ENCODE data around the gene IMPDH2.
A peak's percentile ranks its signal among the peaks of the same experiment; 100 is the strongest.

Gene IMPDH2

GRCh38 chr3:49028673-49029562 is at the start of gene IMPDH2:
IMPDH2 (minus strand) TSS chr3:49029398; CDS start chr3:49029350, 48 bp downstream.
- TF ChIP-seq CTCF (IDR thresholded peaks at IDR 0.05; ENCODE audit: low read depth, low read length), result no peak

GRCh38 chr3:49076646-49077045 is 47.4 kb upstream of the IMPDH2 start:
- no peak for TF ChIP-seq CTCF (IDR thresholded peaks at IDR 0.05; ENCODE audit: low read depth, low read length)
- no peak overlapping the region for H3K4me3 ChIP-seq (ENCODE audit: low read depth, low read length)

More at GRCh38 chr3:49028673-49029562, at the start of gene IMPDH2:
- peak within 1 kb of the TSS; percentile 86 for H3K4me3 ChIP-seq (ENCODE audit: low read depth, low read length)

GRCh38 chr3:49076116-49076515 is 46.9 kb upstream of the IMPDH2 start:
- no peak for TF ChIP-seq CTCF (IDR thresholded peaks at IDR 0.05; ENCODE audit: low read depth, low read length)
- no peak overlapping the region for H3K4me3 ChIP-seq (ENCODE audit: low read depth, low read length)

GRCh38 chr3:49058011-49058410 is 28.8 kb upstream of the IMPDH2 start:
- TF ChIP-seq CTCF (IDR thresholded peaks at IDR 0.05; ENCODE audit: low read depth, low read length), result no peak
- no peak overlapping the region for H3K4me3 ChIP-seq (ENCODE audit: low read depth, low read length)

- no peak for TF ChIP-seq CTCF (IDR thresholded peaks at IDR 0.05; ENCODE audit: low read depth, low read length)
- no peak overlapping the region for H3K4me3 ChIP-seq (ENCODE audit: low read depth, low read length)
These were observed 28.1 kb upstream of the IMPDH2 start for GRCh38 chr3:49057268-49057667.

GRCh38 chr3:49054344-49054862 is 25.2 kb upstream of the IMPDH2 start:
- no peak for TF ChIP-seq CTCF (IDR thresholded peaks at IDR 0.05; ENCODE audit: low read depth, low read length)

GRCh38 chr3:49053543-49053942 is 24.3 kb upstream of the IMPDH2 start:
- H3K4me3 ChIP-seq (ENCODE audit: low read depth, low read length), result no peak overlapping the region
- no peak for TF ChIP-seq CTCF (IDR thresholded peaks at IDR 0.05; ENCODE audit: low read depth, low read length)

More at GRCh38 chr3:49054344-49054862, 25.2 kb upstream of the IMPDH2 start:
- H3K4me3 ChIP-seq (ENCODE audit: low read depth, low read length), result no peak overlapping the region

Measured in WI38 (cell line).